ENCODE results near the gene SMAD6.

GRCh38 chr15:66782785-66783184 is 80.7 kb downstream of the SMAD6 start:
- TF ChIP-seq JUND (IDR thresholded peaks at IDR 0.05) (no peak), CTCF (IDR thresholded peaks at IDR 0.05) (no peak), GATA2 (CRISPR knock-in tag; IDR thresholded peaks at IDR 0.05) (no peak), FOXM1 (IDR thresholded peaks at IDR 0.05; ENCODE audit: low read depth) (no peak), RCOR1 (IDR thresholded peaks at IDR 0.05; ENCODE audit: low read length) (no peak), USF1 (IDR thresholded peaks at IDR 0.05; ENCODE audit: borderline replicate concordance, low read depth) (no peak), POLR2AphosphoS5 (IDR thresholded peaks at IDR 0.05; ENCODE audit: low read depth, low read length) (no peak), ELF1 (IDR thresholded peaks at IDR 0.05) (no peak), EP300 (IDR thresholded peaks at IDR 0.05; ENCODE audit: borderline replicate concordance in 1 of 2, low read depth in 1 of 2, low read length in 1 of 2) (no peak), REST (IDR thresholded peaks at IDR 0.05; ENCODE audit: low read depth, low read length) (no peak), TAF1 (IDR thresholded peaks at IDR 0.05; ENCODE audit: borderline replicate concordance, low read depth, low read length) (no peak)

All from SK-N-SH (cell line).